NCI-H82 treated with DMSO at 0.1 percent for 48 hours (cell line): ENCODE measurements around the gene EGFL7.

ENCODE experiments used
- DNase-seq: peaks from one replicate; lab custom pipeline; 2025; ENCODE audit not compliant: unreplicated experiment; lab: John Stamatoyannopoulos, UW

EGFL7 gene

DNA sequence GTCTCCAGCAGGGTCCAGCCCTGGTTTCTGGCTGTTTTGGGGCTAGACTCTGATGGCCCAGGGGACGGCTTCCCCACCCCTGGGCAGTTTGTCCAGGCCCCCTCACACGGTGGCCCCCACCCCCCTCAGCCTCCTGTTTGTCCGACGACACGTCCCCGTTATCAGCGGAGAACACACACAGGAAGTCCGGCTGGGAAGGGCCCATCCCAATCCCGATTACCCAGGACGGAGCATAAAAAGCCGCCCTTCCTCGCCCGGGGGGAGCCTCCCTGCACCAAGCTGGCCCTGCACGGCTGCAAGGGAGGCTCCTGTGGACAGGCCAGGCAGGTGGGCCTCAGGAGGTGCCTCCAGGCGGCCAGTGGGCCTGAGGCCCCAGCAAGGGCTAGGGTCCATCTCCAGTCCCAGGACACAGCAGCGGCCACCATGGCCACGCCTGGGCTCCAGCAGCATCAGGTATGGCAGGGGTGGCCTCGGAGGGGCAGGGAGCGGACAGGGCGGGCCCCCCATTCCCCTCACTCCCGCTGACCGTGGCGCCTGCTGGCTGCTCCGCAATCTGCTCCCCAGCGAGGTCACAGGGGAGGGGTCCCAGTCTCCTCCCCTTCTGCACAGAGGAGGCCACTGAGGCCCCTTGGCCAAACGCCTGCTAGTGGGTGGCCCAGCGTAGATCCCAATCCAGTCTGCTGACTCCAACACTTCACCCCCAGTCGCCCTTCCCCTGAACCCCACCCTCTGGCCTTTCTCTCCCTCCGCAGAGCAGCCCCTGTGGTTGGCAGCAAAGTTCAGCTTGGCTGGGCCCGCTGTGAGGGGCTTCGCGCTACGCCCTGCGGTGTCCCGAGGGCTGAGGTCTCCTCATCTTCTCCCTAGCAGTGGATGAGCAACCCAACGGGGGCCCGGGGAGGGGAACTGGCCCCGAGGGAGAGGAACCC is at the start of gene EGFL7:
Gene EGFL7, plus strand, starts transcription at position 261 of the 926 bp plus-strand sequence. CDS start 5,367 bp downstream, outside the sequence.
- DNase-seq = no peak

DNA sequence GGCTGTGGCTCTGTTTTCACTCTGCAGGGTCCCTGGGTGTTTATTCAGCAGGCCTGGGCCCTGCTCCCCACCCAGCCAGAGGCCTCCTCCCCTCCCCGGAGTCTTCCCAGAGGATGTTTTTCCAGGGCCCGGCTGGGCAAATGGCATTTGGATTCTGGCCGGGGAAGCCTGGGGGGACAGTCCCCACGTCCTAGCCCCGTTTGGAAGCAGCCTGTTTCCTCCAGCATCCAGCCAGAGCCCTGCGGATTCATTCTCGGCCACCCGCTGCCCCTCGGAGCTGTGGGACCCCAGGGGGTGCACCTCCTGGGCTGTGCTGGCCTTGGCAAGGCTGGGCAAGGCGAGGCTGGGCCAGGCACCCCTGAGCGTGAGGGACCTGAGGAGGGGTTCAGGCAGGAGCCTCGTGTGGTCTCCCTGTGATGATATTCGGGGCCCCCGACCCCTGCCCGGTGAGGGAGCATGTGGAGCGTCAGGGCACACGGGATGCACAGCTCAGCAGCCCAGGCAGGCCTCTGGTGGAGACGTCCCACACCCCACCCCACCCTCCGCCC is 48.8 kb upstream of the EGFL7 start:
- no peak for DNase-seq

DNA sequence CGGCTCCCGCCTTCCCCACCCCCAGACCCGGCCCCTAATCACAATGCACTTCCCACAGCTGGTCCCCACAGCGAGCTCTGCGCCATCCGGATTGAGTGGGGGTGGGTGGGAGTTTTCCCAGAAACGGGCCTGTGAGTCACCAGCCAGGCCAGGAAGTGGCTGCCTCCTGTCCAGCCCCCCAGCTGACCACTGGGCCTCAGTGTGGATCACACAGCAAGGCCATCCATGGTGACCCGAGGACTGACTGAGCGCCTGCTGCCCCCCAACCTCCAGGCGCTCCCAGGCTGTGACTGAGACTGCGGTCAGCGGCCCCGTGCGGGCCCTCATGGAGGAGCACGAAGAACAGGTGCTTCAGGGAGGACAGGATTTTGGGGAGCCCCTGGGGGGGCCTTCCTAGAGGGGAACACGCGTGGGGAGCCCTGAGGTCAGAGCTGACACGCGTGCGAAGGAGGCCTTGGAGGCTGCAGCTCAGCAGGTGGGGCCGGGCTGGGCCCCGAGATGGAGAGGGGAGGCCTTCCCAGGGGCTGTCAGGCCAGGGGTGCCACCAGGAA is 48.3 kb upstream of the EGFL7 start:
- DNase-seq = no peak

DNA sequence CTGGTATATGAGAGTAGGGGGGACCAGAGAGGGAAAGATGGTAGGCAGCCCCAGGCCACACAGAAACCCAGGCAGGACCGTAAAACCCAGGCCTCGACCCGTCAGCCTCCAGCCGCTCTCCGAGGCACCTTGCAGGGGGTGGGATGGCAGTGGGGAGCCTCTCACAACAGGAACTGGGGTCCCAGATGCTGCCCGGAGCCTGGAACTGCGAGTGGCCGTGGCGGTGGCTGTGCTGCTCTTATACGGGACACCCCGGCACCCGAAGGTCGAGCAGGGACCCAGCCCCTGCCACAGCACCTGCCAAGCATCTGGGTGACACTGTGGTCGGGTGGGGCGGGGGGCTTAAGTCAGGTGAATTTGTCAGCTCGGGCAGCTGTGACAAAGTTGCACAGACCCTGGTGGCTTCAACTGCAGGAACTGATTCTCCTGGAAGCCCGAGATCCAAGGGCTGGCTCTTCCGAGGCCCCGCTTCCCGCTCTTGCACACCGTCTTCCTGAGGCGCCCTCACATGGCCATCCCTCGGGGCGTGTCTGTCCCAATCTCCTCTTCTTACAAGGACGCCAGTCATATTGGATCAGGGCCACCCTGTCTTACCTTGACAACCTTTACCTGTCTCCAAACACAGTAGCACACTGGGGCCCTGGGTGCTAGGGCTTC is 47.6 kb upstream of the EGFL7 start:
- DNase-seq = no peak

DNA sequence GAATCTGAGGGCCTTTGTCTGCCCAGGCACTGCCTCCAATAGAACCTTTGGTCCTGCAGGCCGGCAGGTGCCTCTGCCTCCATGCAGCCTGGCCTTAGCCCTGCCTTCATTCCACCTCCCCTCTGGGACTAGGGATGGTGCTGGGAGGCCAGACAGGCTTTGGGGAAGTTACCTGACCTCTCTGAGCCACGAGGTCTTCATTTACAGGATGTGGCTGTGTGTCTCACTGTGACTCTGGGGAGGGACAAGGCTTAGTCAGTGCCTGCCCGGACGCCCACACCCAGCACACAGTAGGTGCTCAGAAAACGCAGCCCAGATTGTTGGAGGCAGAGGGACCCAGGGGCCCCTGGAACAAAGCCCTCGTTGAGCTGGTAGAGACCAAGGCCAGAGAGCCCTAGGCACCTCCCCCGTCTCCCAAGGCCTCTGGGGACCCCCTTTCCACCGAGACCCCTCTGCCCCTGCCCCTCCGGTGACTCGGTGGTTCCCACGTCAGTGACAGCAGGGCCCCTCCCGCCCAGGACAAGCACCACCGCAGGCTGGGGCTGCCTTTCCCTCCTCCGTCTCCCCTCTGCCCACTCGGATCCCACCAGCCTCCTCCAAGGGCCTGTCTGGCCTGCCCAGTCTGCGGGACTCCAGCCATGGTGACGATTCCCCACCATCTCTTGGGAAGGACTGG is 46.9 kb upstream of the EGFL7 start:
- no peak for DNase-seq

DNA sequence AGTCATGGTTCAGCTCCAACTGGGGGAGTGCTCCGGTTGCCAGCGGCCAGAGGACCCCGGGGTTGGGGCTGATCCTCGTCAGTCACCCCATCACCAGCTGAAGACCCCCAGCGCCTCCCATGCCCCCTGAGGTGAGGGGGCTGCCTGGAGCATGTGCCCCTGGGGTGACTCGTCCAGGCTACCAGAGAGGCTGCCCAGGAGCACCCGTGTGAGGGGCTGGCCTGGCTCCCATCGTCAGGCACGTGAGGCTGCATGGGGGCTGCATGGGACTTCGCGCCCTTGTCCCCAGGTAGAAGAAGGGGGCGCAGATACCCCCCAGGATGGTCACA is 46.4 kb upstream of the EGFL7 start:
- no peak for DNase-seq

DNA sequence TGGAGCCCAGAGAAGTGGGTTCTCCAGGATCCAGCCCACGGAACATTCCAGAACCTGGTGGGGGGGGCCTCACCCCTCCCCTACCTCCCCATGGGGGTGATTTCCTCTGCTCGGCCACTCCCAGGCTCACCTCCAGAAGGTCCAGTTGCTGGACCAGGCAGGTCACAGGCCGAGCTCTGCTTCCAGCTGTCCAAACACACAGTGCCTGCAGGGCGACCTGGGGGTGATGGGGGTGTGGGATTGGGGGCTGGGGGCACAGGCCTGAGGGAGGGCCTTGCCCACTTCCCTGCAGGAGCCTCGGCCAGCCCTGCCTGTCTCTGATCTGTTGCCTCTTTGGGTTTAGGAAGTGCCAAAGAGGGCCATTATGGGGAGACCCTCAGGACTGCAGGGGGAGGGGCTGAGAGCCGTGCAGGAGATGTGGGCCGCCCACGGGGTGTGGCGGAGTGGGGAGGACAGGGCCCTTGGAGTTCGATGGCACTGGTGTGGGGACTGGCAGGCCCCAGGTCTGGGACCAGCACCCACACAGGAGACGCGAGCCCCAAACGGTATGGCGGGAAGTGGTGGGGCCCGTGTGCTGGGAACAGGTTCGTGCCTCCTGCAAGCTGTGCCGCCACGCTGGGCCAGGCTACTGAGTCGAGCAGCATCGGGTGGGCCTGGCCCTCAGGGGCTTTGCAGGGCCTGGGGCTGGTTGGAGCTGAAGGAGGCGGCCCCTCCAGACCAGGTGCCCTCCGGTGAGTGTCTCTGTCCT is 45.6 kb upstream of the EGFL7 start:
- DNase-seq = no peak

DNA sequence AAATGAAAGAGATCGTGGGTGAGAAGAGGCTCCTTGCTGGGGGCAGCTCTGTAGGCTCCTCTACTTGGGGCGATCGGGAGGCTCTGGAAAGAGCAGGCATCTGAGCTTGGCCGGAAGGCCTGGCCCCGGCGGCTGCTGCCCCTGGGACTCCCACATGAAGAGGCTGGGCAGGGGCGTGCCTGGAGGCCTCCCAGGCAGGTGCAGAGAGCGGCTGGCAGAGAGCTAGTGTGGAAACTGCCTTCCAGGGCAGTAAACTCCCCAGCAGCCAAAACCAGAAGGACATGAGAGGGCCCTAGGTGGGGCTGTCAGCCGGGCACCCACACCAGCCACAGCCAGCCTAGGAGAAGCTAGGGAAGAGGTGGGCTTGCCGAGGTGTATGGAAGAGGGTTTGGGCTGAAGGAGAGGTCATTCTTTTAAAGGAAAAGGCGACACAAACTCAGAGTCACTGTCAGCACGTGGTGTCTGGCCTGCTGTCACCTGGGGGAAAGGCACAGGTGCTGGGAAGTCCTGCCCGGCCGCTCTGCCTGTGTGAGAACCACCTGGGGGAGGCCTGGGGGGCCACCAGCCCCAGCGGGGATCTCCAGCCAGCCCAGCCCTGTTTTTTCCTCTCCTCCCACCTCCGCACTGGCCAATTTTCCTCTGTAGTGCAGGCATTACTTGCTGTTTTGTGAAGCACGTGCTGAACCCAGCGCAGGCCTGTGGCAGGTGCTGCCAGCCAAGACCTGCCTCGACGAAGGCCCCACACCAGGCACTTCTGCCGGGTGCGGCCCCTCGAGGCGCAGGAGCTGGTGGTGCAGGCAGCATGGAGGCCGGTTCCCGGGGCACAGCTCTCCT is 44.8 kb upstream of the EGFL7 start:
- no peak for DNase-seq

DNA sequence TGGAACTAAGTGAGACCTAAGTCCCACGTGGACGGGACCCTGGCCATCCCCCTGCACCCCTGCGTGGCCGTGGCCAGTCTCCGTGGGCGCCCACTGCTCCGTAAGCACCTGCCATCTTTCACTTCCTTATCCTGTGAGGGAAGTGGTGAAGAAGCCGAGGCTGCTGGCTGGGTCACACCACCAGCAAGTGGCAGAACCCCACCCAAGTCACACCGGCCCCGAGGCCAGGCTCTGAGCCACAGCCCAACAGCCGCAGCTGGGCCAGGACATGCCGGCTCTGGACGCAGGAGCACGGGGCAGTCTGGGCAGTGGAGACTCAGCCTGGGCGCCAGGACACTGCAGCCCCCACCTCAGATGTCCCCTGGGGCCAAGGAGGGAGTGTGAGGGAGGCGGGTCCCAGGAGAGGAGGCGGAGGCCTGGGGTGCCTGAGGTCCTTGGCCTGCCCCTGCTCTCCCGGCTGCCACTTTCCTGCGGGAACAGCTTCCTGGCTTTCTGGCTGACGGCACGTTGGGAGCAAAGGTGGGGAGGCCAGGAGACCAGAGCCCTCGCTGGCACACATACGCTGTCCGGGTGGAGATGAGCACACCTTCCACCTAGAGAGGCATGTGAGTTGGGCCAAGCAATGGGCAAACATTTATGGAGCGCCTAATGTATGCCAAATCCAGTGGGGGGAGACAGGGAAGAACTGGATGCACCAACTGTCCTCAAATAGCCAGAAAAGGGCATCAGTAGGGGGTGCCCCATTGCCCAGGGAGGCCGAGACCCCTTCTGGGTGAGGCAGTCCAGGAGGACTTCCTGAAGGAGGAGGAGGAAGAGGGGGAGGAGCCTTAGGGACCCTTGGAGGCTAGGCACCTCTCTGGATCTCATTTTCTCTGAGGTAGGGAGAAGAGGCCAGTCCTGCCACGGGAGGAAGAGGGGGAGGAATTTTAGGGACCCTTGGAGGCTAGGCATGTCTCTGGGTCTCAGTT is 43.9 kb upstream of the EGFL7 start:
- no peak for DNase-seq

DNA sequence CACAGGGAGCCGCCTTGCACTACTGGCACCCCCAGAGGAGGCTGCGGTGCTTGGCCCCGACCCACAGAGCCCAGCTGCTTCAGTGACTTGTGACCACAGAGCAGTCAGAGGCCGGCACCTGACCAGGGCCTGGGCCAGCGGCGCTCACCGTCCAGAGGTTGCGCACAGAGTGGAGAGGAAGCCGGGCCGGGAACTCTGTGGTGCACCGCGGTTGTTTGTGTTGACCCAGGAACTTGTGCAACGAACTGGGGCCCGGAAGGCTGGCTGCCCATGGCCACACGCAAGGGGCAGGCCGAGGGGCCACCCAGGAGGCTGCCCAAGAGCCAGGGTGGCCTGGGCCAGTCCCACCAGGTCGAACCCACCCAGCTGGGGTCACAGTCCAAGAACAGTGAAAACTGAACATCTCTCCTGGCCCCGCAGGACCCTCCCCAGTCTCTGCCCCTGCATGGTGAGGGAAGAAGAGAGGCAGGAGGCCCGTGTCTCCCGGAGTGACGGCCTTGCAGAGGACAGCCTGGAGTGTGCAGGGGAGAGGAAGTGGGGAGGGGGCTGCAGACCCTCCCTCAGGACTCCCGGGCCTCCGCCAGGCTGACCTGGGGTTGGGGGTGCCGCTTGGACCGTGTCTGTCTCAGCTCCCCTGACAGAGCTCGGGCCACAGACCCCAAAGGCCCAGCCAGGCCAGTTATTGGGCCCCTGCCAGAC is 42.8 kb upstream of the EGFL7 start:
- no peak for DNase-seq

DNA sequence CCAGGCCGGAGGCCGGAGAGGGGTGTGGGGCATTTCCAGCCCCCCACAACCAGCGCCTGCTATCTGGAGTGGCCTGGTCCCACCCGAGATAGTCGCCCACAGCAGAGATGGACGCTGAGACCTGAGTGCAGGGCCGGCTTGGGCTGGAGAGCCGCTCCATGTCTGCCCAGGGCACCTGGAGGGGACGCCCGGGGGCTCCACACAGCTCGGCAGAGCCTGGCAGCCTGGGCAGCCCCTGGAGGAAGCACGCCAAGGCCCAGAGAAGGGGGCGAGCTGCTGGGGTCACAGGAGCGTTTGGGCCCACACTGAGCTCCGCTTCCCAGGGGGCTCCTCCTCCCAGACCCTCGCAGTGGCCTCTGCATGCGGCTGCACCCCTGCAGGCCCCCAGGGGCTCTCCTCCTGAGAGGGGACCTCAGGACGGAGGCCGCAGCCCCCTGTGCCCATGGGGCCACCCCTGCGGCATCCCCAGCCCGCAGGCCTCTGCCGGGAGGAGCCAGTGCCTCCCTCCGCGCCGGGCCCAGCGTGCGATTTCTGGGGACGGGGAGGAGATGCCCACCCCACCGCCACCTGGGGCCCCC is 42.2 kb upstream of the EGFL7 start:
- no peak for DNase-seq

DNA sequence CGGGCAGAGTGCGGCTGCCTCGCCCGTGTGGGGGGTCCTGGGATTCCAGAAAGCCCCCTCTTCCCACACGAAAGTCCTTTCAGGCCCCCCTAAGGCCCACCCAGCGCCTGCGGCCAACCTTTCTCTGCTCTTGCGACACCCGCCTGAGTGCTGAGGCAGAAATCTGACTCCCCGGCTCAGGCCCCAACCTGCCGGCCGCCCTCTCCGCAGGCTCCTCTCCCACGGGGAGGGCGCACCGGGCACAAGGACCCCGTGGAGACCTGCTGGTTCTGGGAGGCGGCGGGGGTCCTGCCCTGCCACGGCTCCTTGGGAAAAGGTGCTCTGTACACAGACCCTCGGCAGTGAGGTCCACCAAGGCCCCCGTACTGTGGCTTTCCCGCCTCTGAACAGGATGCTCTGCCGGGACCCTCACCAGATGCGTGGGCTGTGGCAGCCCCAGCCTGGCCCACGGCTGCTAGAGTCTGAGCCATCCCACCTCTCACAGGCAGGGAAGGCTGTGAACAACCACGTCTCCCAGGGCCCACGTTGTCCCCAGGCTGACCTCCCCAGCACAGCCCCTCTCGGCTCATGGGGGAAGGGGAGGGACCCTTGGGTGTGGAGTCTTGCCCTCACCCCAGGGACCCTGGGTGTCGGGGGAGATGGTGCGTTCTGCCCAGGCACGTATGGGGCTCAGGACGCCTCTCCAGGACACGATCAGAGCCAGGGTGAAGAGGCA is 41.5 kb upstream of the EGFL7 start:
- DNase-seq = no peak

DNA sequence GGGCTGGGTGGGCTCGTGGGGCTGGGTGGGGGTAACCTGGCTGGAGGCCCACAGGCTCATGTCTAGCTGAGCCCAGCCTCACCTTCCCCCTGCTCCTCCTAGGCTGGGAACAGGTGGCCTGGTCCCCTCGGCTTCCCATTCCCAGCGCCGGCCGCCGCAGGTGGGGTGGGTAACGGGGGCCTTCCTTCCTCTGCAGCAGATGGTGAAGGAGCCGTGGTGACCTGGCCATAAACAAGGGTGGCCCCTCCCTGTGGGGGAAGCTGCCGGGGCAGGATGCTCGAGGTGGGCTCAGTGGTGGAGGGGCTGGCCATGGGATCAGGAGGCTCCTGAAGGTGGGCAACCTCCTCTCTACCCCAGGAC is 41.0 kb upstream of the EGFL7 start:
- no peak for DNase-seq

DNA sequence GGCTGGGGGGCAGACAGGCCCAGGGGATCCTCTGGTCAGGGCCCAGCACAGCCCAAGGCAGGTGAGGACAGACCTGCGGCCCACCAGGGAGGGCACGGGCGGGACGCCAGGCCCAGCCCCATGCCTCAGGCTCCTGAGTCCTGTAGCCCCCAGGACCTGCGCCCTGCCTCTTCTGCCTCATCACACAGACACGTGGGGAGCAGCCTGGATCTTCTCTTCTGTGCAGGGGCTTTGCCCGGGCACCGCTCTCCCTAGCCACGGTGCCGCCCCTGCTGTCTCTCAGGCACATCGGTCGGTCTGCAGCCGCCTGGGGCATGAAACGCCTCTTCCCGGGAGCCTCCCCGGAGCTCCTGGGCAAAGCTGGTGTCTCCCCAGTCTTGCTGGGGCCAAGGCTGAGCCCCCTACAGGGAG is 40.2 kb upstream of the EGFL7 start:
- DNase-seq = no peak

DNA sequence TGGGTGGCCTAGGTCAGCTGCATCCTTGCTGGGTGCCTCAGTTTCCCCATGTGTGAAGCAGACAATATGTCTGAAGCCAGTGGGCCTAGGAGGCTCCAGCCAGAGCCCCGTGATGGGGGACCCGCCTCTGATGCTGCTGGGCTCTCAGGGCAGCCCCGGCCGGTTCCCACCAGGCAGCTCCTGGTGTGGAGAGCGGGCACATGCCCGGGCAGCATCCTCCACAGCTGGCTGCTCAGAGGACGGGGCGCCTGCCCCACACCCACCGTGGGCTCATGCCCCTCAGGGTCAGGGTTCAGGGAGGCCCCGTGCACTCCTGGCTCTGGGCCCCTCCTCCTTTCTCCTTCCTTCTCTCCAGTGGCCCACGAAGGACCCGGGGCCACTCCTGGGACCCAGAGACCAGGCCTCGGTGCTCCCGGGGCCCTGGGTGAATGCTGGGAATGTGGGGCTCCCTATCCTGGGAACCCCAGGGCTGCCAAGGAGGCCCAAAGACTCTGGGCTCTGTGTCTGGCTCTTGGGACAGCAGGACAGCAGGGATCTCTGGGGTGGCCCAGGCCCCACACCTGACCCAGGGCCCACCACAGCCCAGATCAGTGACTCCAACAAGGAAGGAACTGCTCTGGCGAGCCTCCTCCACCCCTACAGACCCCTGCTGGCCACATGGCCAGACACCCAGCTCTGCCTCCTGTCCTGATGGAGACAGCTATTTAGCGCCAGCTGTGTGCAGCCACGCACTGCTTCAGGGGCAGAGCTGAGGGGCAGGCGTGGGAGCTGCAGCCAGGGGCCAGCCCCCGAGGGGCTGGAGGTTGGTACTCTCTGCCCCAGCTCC is 39.5 kb upstream of the EGFL7 start:
- no peak for DNase-seq

DNA sequence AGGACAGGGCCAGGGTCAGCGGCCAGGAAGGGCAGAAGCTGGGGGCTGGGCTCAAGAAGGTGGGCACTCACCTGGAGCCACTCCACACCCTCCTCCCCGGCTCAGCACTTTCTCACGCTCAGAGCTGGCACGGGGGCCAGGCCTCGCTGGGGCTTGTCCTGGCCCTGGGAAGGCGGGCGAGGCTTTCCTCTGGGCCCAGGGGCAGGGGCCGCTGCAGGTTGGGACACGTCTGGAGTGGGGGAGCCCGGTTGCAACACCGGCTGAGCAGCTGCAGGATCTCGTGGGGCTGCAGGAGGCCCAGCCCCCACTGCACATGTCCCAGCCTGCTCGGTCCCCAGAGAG is 38.9 kb upstream of the EGFL7 start:
- DNase-seq = no peak
